Inferior parietal cortex (tissue), 1 donor: ENCODE data around the gene FAM110A.
"Not testable (repeated sequence)": the region's sequence is repeated elsewhere in the genome, so short reads cannot be mapped to it uniquely, and the experiment has no call there.

Source experiments
- DNase-seq: peaks from one replicate; pipeline ENCODE4 v3.0.0-alpha.2; 2016; ENCODE audit errors: extremely low spot score

Gene FAM110A

DNA sequence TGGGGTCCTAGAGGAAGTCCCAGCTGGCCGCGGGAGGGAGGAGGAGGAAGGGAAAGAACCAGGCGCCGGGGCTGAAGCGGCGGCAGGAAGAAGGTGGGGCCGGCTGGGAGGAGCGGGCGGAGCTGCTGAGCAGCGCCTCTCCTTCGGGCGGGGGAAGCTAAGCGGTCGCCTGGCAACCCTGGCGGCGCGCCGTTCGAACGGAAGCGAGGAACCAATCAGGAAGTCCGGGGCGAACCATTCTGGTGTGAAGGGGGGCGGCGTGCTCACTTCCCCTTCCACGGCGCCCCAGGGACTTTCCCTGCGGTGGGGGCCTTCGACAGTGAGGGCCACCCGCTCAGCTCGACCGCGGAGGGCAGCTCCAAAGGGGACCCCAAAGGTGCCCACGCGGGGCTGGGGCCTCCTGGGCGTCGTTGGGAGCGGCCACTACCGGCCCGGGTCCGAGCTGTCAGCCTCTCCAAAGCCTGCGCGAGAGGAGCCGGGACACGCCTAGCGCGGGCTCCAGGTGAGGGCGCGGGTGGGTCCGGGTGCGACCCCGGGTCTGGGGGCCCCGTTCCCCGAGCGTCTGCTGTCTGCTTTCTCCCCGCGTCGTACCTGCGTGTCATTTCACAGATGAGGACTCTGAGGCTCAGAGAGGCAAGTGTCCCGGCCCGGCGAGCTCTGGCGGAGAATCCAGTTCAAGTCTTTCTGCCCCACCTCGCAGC is at the start of gene FAM110A:
TSS of gene FAM110A (plus strand) at position 266 of the 701 bp plus-strand sequence. CDS start 11,090 bp downstream, outside the sequence.
- peak; percentile 86 for DNase-seq

DNA sequence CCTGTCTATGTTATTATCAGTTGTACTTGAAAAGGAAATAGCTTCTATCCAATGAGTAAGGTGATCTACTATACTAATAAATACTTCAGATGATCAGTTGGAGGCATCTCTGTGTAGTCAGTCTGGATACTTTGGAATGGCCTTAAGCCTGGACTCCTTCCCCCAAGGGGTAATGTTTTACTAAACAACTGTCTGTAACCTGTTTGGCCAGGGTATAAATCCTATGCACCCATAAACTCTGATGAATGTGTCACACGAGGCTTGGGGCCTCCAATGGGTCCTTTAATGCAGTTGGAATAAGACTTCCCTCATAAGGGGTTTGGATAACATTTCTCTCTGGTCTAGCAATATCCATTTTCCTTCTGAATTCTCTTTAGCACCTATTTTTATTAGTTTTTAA is 45.7 kb upstream of the FAM110A start:
- DNase-seq: no peak

DNA sequence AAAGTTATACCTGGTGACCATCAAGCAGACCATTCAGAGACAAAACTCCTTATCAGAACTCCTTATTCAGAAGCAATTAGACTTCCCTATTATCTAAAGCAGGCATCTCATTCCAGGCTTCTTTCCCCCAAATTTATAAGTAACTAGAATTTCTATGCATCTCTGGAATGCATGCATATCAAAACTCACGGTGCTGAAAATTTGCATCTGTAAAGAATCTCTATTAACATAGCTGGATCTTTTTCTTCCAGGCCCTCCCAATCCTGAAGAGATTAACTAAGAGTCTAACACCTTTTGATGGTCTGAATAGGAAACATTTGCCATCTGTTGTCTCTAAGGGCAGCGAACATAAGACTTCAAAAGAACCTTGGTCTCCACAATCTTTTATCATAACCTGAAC is 42.5 kb upstream of the FAM110A start:
- DNase-seq: no peak

DNA sequence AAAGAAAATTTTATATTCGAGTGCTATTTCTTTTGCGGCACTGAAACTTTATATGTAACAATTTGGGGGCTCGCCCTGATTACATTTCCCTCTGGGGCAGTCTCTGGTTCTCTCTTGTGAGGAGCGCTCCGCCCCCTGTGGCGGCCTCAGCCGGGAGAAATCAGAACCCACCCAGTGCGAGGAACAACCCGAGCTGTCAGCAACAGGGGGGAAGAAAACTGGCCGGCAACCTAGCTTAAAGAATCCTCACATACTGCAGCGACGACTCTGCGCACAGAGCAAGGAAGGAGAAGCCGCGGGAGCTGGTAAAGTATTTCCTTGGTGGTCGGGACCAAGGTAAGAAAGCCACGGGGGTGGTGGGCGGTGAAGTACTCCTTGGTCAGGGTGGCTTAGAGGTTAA is 41.3 kb upstream of the FAM110A start:
- DNase-seq: no peak

DNA sequence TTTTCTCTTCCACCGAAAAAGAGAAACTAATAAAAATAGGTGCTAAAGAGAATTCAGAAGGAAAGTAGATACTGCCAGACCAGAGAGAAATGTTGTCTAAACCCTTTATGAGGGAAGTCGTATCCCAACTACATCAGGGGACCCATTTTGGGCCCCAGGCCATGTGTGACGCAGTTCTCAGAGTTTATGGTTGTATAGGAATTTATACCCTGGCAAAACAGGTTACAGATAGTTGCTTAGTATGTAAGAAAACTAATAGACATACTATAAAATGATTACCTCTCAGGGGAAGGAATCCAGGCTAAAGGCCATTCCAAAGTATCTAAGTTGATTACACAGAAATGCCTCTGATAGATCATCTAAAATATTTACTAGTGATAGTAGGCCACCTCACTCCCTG is 36.6 kb upstream of the FAM110A start:
- DNase-seq: no peak

DNA sequence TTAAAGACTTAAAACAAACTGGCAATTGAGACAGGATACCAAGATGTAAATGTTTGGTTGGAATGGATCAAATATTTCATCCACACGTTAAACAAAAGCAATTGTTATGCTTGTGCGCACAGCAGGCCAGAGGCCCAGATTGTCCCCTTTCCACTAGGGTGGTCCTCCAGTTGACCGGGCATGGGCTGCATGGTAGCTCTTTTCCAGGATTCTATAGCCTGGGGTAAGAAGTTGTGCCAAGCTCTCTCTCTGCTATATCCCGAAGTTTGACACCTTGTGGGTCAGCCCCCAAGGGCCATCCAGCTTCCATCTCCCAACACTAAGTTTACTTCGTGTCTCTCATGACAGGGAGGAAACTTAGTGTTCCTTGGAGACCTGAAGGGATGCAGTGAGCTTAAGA is 34.8 kb upstream of the FAM110A start:
- not testable (repeated sequence) for DNase-seq

DNA sequence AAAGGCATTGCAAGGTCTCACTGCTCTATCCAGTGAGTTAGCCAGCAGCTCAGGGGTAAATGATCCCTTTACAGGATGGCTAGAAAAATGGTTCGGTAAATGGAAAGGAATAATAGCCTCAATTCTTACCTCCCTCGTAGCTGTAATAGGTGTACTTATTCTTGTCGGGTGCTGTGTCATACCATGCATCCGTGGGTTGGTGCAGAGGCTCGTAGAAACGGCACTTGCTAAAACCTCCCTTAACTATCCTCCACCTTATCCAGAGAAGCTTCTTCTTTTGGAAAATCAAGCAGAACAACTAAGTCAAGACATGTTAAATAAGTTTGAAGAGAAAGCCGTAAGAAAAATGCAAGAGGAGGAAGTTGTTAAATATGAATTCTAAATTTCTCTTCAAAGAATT is 33.5 kb upstream of the FAM110A start:
- DNase-seq: not testable (repeated sequence)

DNA sequence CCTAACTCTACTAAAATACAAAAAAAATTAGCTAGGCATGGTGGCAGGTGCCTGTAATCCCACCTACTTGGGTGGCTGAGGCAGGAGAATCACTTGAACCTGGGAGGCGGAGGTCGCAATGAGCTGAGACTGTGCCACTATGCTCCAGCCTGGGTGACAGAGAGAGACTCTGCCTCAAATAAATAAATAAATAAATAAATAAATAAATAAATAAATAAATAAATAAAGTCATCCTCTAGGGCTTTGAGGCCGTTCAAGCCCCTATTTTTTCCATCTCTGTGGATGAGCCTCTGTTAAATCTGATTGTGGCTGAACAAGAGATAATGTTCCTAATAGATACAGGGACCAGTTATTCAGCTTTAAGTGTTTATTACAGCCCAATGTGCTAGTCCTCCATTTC is 31.8 kb upstream of the FAM110A start:
- no peak for DNase-seq

DNA sequence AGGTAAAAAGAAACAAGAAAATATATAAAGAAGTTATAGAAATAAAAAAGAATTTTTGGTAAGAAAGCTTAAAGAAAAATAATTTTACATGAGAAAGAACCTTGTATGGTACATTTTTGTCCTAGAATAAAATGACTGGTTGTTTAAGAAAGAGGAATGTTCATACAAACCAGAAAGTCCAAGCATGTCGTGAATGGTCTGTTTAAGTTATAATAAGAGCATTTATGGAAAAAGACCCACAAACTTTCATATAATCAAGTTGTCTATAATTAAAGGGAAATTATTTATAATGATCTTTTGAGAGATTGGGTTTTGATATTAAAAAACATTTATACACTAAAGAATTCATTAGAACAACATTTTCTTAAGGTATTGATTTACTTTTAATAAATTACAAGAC is 27.8 kb upstream of the FAM110A start:
- no peak for DNase-seq

DNA sequence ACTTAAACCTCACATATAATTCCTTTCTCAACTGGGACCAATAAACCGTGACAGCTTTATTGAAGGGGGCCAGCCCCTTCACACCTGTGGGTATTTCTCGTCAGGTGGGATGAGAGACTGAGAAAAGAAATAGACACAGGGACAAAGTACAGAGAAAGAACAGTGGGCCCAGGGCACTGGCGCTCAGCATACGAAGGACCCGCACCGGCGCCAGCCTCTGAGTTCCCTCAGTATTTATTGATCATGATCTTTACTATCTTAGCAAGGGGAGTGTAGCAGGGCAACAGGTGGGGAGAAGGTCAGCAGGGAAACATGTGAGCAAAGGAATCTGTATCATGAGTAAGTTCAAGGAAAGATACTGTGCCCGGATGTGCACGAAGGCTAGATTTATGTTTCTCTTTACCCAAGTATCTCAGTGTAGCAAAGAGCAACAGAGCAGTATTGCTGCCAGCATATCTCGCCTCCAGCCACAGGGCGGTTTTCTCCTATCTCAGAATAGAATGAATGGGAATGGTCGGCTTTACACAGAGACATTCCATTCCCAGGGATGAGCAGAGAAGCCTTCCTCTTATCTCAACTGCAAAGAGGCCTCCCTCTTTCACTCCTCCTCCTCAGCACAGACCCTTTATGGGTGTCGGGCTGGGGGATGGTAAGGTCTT is 21.6 kb upstream of the FAM110A start:
- DNase-seq: not testable (repeated sequence)

DNA sequence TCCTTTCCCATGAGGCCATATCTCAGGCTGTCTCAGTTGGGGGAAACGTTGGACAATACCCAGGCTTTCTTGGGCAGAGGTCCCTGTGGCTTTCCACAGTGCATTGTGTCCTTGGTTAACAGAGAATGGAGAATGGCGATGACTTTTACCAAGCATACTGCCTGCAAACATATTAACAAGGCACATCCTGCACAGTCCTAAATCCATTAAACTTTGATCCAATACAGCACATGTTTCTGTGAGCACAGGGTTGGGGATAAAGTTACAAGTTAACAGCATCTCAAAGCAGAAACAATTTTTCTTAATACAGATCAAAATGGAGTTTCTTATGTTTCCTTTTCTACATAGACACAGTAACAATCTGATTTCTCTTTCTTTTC is 21.1 kb upstream of the FAM110A start:
- not testable (repeated sequence) for DNase-seq

DNA sequence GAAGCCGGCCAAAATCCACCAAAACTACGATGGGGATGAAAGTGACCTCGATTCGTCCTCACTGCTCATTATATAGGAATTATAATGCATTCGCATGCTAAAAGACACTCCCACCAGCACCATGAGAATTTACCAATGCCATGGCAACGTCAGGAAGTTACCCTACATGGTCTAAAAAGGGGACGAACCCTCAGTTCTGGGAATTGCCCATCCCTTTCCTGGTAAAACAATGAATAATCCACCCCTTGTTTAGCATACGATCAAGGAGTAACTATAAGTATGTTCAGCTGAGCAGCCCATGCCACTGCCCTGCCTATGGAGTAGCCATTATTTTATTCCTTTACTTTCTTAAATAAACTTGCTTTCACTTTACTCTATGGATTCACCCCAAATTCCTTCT is 20.1 kb upstream of the FAM110A start:
- DNase-seq: no peak

DNA sequence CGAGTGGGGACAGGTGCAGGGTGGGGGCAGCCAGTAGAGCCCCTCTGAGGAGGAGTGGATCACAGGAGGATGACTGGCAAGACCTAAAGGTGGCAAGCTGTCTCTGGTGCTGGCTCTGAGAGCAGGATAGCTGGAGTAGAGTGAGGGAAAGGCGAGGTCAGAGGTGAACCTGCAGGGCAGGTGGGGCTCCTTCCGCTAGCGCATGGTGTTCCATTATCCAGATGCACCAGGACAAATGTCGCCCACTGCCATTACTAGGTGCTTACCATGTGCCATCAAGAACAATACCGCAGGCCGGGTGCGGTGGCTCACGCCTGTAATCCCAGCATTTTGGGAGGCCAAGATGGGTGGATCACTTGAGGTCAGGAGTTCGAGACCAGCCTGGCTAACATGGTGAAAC is 18.3 kb upstream of the FAM110A start:
- DNase-seq: no peak

DNA sequence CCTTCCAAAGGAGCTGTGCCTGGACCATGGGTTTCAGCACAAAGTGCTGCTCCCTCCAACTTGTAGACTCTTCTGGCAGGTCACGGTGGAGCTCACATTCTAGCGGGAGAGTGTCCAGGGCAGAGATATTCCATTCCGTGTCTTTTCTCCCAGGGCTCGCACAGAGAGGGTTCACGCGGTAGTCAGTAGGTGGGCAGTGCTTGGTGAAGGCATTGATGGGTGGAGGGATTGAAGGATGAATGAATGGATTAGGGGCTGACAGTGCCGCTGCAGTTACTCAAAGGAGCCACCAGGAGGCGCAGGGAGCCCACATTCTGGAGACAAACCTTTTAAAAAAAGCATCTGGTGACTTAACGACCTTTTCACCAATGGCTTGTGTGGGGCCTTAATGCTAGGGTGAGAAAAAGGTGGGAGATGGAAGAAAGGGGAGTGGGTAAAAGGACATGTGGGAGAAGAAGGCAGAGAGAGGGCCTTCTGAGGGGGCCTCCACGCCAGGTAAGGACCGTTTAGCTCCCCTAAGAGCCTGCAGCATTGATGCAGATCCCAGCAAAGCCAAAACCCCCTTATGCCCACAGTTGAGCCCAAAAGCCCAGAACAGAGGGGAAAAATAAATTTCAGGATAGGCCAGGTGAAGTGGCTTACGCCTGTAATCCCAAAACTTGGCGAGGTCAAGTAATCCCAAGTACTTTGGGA is 17.5 kb upstream of the FAM110A start:
- DNase-seq: peak; percentile 80

DNA sequence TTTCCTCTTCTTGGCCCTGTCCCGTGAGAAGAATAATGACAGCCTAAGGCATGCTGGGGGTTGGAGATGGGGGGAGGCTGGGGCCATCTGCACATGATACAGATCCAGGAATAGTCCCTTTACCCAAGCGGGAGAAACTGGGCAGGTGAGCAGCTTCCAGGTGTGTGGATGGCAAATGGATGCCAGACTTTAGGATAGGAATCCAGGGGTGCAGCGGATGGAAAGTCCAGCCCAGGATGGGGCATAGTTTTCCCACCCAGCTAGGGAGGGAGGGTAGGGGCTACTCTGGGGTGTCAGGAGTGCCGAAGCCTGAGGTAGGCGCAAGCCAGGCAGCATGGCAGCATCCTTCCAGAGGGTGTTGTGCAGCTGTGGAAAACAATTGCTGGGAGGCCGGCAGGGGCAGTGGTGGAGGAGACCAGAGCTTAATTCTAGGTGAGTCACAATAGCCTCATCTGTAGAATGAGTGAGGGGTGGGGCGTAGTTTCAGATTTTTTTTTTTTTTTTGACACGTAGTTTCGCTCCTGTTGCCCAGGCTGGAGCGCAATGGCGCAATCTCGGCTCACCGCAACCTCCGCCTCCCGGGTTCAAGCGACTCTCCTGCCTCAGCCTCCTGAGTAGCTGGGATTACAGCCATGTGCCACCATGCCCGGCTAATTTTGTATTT is 15.4 kb upstream of the FAM110A start:
- no peak for DNase-seq

DNA sequence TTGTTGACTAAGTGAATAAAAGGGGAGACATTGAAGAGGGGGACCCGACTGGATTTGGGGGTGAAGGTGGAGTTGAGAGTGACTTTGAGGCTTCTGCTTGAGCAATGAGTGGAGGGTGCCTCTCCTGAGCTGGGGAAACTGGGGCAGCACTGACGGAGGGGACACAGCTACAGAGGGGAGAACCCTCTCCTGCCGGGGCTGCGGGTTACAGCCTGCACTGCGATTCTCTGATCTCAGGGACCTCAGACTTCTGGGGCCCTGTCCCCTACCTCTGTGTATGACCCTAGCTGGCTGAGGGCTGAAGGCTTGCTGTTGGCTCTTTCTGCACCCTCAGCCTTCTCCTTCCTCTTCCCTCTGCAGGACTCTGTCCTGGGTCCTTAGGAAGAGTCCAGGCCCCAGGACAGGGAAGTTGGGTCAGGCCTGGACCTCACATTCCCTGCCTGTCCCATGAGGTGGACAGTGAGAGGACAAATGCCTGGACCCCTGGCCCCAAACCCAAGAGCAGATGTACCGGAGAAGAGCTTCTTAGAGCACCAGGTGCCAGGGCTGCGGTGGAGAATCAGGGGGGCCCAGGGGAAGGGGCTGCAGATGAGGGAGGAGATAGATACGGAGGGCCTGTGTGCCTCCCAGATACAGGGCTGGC is 13.7 kb upstream of the FAM110A start:
- no peak for DNase-seq

DNA sequence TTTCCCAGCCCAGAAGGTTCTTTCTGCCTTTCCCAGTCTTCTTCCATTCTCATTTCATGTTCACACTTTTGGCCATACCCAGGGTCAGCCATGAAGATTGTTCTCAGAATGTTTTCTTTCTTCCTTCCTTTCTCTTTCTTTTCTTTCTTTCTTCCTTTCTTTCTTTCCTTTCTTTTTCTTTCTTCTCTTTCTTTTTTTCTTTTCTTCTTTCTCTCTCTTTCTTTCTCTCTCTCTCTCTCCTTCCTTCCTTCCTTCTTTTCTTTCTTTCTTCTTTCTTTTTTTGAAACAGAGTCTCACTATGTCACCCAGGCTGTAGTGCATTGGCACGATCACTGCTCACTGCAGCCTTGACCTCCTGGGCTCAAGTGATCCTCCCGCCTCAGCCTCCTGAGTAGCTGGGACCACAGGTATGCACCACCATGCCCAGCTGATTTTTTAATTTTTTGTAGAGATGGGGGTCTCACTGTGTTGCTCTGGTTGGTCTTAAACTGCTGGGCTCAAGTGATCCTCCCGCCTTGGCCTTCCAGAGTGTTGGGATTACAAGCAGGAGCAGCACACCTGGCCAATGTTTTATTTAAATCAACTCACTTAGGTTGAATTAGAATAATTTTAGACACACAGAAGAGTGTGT is 13.1 kb upstream of the FAM110A start:
- no peak for DNase-seq

DNA sequence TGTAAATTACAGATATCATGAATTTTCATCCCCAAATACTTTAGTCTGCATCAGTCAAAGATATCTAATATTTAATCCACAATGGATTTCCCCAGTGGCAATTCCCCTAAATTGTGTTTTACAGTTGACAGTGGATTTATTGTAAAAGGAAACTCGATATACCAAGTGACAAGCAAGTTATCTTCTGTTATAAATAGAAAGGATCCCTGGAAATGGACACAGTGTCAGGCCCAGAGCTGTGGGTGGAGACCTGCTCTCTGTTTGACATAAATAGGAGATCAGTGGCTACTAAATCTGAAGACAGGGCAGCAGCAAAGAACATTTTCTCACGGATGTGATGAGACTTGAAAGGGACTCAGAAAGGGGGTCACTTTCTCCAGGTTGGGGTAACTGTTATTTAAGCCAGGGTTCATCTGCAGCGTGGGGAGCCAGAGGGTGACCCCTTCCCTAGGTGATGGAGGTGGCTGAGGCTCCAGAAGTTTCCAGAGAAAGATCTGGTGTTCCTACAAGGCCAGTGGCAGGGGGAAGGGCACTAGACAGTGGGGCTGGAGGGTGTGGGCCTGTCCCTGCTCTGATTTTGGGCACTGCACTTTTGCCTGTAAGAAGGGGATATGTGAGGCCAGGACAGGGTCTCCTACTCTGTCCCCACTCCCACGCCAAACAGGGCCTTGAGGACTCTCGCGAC is 12.3 kb upstream of the FAM110A start:
- no peak for DNase-seq

DNA sequence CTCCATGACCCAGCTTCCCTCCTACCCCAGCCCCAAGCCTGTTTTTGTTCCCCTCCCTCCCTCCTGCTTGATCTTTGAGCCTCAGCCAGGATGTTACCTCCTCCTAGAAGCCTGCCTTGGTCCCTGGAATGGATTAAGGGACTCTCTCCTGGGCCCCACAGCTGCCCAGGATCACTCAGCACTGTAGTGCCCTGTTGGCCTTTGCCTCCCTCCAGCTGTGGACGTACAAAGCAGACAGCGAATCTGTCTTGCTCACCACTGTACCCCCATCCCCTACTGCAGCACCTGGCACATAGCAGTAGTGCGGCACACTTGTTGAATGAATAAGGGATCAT is 11.8 kb upstream of the FAM110A start:
- no peak for DNase-seq

DNA sequence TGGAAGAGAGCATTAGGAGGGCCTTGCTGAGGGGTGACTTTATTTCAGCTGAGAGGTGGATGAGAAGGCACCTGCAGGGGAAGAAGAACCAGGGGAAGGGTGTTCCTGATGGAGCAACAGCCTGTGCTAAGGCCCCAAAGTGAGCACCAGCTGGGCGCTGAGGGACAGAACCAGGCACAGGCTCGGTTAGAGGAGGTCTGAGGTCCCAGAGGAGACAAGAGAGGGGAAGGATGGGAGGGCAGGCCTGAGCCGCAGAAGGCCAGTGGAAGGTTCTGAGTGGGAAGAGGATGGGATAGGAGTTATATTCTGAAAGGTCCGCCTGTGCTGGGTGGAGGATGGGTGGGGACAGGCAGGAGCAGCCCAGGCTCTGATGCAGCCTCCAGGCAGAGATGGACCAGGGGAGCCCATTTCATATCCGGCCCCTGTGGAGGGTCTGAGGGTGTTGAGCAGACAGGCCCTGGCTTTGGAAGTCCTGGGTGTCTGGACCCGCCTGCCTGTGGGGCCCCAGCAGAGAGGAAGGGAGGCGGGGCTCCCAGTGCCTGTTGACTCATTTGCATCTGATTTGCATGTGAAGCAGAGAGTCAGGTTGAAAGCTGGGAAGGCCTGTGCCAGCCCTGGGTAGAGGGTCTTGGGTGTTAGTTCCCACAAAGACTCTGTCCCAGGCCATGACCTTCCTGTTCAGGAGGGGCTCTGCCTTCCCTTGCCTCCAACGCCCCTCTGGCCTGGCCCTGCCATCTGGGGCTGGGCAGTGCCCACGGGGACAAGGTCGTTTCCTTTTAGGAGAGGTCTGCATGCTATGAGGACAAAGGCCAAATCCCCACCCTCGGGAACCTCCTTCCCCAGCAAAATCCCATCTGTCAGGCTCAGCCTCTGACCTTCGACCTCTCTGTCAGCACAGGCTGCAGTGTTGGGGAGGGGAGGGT is 10.6 kb upstream of the FAM110A start:
- DNase-seq: no peak
